AG04450 (cell line): ENCODE results near the gene UCK2. TPM values are rescaled to one million over a fixed set of nuclear protein-coding genes. Genes with fewer than 3 reads are reported as not detected.

ENCODE experiments used
- CTCF ChIA-PET: fragments of 300-600, 350-600 bp; formaldehyde crosslinking; extraction: SDS; loops from one replicate; lab custom pipeline; 2022; ENCODE audit warnings: antibody characterized with exemption, inconsistent platforms; lab: Charles Lee
- POLR2A ChIA-PET: fragments of 350-600 bp; formaldehyde crosslinking; extraction: SDS; loops from one replicate; lab custom pipeline; 2021; ENCODE audit warnings: antibody characterized with exemption, inconsistent platforms; lab: Yijun Ruan, JAX
- DNase-seq: peaks from one replicate; pipeline ENCODE4 v3.0.0-alpha.2; 2011; ENCODE audit warnings: low read depth, low spot score
- H3K27ac ChIP-seq: one replicate; pipeline ENCODE4 v1.5.1; 2012; ENCODE audit warnings: low read depth, low read length, control low read depth
- H3K27me3 ChIP-seq: one replicate; pipeline ENCODE4 v1.6.0; 2012; ENCODE audit warnings: low read length; ENCODE audit not compliant: control insufficient read depth, insufficient read depth
- H3K4me3 ChIP-seq: 2 replicates; pipeline ENCODE4 v1.5.1; 2011; ENCODE audit warnings: mild to moderate bottlenecking, low read depth, low read length, control low read depth
- H3K9me3 ChIP-seq: 2 replicates; pipeline ENCODE4 v1.5.1; 2012; ENCODE audit warnings: low read length; ENCODE audit not compliant: control insufficient read depth, insufficient read depth
- CTCF ChIP-seq: IDR thresholded peaks from 2 replicates; pipeline ENCODE4 v1.5.1; 2011; ENCODE audit warnings: low read depth, low read length, control low read depth, inconsistent platforms
- polyA plus RNA-seq: library from polyadenylated mRNA; depleted of rRNA; stranded (reverse); fragments of >200 nt; gene quantifications from 2 replicates; pipeline ENCODE4 v1.2.3, GENCODE V29; 2011

UCK2 gene
- polyA plus RNA-seq, 1 experiment = 52.7 TPM

- ChIA-PET POLR2A (no interaction called here), CTCF (interaction anchor here (0.6 to 4.6 kb wide), 10 partner anchors 8 to 316 kb away, joined by 3 to 65 read pairs (median 7); partner anchors contain the start of genes ALDH9A1 and TMCO1)
- no peak for DNase-seq
- Histone ChIP-seq H3K27me3 (no peaks in the 10 kb centered on the region), H3K9me3 (no peaks in the 10 kb centered on the region), H3K27ac (no peak overlapping the region), H3K4me3 (no peak overlapping the region)
- TF ChIP-seq CTCF = no peak
These were observed 88.5 kb downstream of the UCK2 start for GRCh38 chr1:165915932-165916348.

- H3K4me3 ChIP-seq = no peak overlapping the region
- POLR2A ChIA-PET = no interaction called here
- no peak for TF ChIP-seq CTCF
- no peak overlapping the region for H3K27ac ChIP-seq
- H3K27me3 ChIP-seq = no peaks in the 10 kb centered on the region
- CTCF ChIA-PET = no interaction called here
- no peak for DNase-seq
- no peaks in the 10 kb centered on the region for H3K9me3 ChIP-seq
These were observed 89.8 kb downstream of the UCK2 start for GRCh38 chr1:165917166-165917565.

- Histone ChIP-seq H3K27me3 (no peaks in the 10 kb centered on the region), H3K9me3 (no peaks in the 10 kb centered on the region), H3K4me3 (no peak overlapping the region), H3K27ac (no peak overlapping the region)
- CTCF ChIA-PET = interaction anchor here (0.6 to 5.6 kb wide), 42 partner anchors 10 to 1133 kb away, joined by 3 to 95 read pairs (median 5); partner anchors contain the start of genes ALDH9A1, FAM78B and TMCO1
- POLR2A ChIA-PET = interaction anchor here (0.6 to 1.0 kb wide), 3 partner anchors 55 to 212 kb away, joined by 3 to 7 read pairs (median 6); no protein-coding TSS in a partner anchor
- TF ChIP-seq CTCF = no peak
- DNase-seq = no peak
These were observed 96.7 kb downstream of the UCK2 start for GRCh38 chr1:165924117-165924516.

- no peaks in the 10 kb centered on the region for H3K27me3 ChIP-seq
- H3K4me3 ChIP-seq = no peak overlapping the region
- H3K9me3 ChIP-seq = no peaks in the 10 kb centered on the region
- ChIA-PET CTCF (interaction anchor here (0.6 to 5.6 kb wide), 30 partner anchors 9 to 605 kb away, joined by 3 to 95 read pairs (median 5); no protein-coding TSS in a partner anchor), POLR2A (no interaction called here)
- no peak for TF ChIP-seq CTCF
- H3K27ac ChIP-seq = no peak overlapping the region
- DNase-seq = no peak
These were observed 98.2 kb downstream of the UCK2 start for GRCh38 chr1:165925498-165926079.

- no peak for TF ChIP-seq CTCF
- Histone ChIP-seq H3K27ac (no peak overlapping the region), H3K27me3 (no peaks in the 10 kb centered on the region), H3K9me3 (no peaks in the 10 kb centered on the region), H3K4me3 (no peak overlapping the region)
- ChIA-PET POLR2A (no interaction called here), CTCF (interaction anchor here (0.7 to 5.6 kb wide), 15 partner anchors 13 to 1132 kb away, joined by 3 to 95 read pairs (median 4); no protein-coding TSS in a partner anchor)
- no peak for DNase-seq
These were observed 99.8 kb downstream of the UCK2 start for GRCh38 chr1:165927169-165927568.
